NOMO-1 treated with DMSO at 0.1 percent for 48 hours (cell line): ENCODE measurements around the gene ACTR3C.
"Not testable (repeated sequence)": the region's sequence is repeated elsewhere in the genome, so short reads cannot be mapped to it uniquely, and the experiment has no call there.

Experiments
- DNase-seq: peaks from one replicate; lab custom pipeline; 2025; ENCODE audit not compliant: unreplicated experiment; lab: John Stamatoyannopoulos, UW

ACTR3C gene

DNA sequence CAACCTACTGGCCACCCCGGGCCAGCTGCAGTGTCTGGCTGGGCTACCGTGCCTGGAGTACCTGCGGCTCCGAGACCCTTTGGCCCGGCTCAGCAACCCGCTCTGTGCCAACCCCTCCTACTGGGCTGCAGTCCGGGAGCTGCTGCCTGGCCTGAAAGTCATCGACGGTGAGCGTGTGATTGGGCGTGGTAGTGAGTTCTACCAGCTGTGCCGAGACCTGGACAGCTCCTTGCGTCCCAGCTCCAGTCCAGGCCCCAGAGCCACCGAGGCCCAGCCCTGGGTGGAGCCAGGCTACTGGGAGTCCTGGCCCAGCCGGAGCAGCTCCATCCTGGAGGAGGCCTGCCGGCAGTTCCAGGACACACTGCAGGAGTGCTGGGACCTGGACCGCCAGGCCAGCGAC, 13.8 kb upstream of the ACTR3C start:
- no peak for DNase-seq

GRCh38 chr7:150336746-150337145, 13.4 kb upstream of the ACTR3C start:
- DNase-seq, result no peak

DNA sequence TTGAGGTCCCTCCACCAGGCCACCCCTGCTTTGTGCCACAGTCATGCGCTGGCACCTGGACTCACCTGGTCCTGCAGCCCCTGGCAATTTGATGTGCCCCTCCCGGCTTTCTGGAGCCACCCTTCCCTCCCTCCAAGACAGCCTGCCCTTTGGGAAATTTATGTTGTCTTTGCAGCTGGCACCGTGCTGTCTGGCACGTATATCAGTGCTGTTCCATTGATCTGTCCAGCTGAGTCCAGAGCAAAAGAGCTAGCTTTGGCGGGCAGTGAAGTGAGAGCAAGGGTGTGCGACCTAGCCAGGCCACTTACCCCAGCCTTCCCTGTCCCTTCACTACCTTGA, 12.4 kb upstream of the ACTR3C start:
- no peak for DNase-seq

- DNase-seq, result no peak
Measured at GRCh38 chr7:150335108-150335773, 11.9 kb upstream of the ACTR3C start.

- DNase-seq, result no peak
Measured at GRCh38 chr7:150334108-150334507, 10.8 kb upstream of the ACTR3C start.

DNA sequence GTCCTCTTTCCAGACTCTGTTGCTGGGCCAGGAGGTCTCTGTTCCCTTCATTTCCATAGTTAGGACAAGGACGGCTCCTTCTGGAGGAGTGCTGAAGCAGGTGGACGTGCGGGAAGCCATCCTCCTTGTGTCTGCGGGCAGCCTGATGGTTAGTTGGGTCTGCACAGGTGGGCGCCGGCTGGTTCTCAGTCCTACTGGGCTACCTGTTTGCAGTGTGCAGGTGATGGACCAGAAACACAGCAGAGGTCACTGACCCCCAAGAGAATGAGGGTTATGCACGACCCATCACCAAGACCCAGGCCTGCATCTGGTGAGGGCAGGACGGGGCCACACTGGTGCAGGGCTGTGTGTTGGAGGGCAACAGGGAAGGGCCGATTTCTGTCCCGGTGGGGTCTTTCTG, 10.3 kb upstream of the ACTR3C start:
- DNase-seq, result no peak

DNA sequence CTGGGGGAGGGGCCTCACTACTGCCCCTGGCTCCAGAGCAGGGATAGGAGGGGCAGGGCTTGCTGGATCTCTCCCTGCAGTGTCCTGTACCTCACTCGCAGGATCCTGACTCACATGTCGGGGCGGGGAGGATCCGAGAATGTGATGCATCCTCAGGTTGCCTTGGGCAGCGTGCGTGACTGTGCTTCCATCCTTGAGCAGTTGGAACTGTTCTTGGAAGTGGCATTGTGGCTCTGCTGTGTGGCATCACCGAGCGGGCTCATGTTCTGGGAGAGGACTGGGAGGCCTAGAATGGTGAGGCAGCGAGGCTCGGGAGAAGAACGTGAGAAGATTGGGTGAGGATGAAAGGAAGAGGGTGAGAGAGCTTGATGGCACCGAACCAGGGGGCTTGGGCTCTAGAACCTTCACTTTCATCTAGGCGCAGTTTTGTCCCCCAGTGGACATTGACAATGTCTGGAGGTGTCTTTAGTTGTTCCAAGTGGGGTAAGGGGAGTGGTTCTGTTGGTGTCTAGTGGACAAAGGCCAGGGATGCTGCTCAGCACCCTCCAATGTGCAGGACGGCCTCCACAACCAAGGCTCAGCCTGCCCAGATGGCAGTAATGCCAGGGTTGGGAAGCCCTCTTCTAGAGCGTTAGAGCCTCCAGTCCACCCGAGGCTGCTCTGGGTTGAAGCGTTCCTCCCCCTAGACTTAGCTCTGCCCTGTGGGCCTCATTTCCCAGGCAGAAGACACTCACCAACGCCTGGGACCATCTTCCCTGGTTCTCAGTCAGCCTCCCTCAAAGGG, 9.7 kb upstream of the ACTR3C start:
- no peak for DNase-seq

GRCh38 chr7:150330211-150330885, 7.0 kb upstream of the ACTR3C start:
- DNase-seq, result no peak

- DNase-seq, result no peak
Measured at GRCh38 chr7:150329331-150330120, 6.2 kb upstream of the ACTR3C start.

GRCh38 chr7:150327308-150327707, 4.0 kb upstream of the ACTR3C start:
- no peak for DNase-seq

DNA sequence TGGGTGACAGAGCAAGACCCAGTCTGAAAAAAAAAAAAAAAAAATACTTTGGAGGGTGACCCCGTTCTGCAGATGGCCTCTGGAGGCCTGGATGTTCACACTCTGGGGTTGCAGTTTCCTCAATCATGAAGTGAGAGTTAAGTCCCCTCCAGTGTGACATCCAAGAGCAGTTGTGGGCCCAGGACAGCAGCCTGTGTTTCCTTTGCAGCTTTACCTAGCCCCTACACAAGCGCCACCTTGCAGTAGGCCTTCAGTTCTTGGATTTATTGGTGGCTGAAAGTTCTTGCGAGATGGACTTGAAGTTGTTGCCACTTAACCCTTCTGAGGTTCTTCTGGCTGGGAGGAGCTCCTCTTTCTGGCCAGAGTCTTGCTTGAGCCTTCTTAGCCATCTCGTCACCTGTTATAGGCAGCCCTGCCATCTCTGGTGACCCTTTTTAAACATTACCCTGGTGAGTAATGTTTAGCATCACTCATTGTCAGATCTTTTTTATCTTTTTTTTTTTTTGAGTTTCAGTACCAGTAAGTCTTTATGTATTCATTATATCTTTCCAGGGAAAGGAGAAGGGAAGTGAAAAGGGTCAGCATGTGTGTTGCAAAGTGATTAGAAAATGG, 3.4 kb upstream of the ACTR3C start:
- DNase-seq, result no peak

- DNase-seq, result no peak
Measured at GRCh38 chr7:150325901-150326300, 2.6 kb upstream of the ACTR3C start.

GRCh38 chr7:150325110-150325611, 1.8 kb upstream of the ACTR3C start:
- no peak for DNase-seq

DNA sequence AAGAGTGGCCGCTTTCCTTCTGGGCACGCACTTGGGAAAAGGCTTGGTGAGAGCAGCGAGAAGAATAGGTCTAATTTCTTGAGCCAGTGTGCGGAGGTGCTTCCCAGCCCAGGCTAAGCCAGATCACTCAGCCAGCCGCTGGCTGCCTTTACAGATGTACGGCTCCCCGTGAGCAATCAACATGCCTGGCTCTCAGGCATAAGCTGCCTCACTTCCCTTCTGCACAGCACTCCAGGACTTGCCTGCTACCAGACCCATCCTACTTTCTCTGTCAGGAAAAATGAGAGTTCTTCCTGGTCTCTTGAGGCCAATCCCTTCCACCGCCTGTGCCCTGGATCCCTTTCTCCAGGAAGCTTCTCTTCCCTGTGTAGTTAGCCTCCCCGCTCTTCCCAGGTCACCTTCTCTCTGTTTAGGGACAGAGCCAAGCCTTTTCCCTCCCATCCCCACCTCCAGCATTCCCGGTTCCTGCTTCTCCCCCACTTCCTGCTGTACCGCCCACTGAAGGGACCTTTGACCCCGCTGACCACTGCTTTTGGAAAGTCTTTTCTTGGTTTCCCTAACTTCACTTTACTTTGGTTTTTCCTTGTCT, 1.1 kb upstream of the ACTR3C start:
- DNase-seq, result no peak

DNA sequence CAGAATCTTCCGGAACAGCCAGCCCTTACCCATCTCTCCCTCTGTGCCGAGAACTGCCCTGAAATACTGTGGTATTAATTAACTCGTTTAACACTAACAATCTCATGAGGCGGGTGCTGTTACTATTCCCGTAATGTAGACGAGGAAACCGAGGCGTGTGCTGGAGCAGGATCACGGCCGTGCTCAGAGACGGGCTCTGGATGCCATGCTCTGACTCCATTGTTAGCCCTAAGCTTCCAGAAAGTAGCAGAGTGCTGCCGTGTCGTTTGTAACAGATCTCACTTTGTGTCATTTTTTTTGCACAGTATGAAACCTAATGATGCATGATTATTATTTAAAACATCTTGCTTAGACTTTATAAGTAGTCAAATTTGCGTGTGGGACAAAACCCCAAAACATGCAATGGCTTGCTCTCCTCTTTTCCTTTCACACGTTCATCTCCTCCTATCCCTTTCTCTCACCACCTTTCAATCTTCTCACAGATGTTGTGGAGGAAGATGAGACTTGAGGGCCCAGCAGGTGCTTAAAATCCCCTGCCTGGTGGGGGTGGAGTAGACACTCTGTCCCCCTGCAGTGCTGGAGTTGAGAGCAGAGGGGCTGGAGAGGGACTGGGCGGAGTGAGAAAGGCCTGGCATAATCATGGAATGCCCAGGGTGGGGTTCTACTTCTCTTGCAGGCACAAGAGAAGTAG, 482 bp upstream of the ACTR3C start:
- DNase-seq, result no peak

DNA sequence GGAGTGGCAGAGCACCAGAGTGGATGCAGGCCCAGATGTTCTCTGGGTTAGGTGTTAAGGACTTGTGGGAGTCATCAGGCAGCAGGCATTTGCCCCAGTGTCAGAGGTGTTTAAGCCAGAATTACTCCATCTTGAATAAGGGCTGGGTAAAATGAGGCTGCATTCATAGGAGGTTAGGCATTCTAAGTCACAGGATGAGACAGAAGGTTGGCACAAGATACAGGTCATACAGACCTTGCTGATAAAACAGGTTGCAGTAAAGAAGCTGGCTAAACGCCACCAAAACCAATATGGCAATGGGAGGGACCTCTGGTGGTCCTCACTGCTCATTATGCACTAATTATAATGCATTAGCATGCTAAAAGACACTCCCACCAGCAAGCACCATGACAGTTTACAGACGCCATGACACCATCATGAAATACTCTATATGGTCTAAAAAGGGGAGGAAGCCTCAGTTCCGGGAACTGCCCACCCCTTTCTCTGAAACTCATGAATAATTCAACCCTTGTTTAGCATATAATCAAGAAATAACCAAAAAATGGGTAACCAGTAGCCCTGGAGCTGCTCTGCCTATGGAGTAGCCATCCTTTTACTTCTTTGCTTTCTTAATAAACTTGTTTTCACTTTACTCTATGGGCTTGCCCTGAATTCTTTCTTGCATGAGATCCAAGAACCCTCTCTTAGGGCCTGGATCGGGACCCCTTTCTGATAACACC, 1.1 kb downstream of the ACTR3C start:
- no peak for DNase-seq

- DNase-seq, result no peak
Measured at GRCh38 chr7:150321788-150322113, 1.6 kb downstream of the ACTR3C start.

GRCh38 chr7:150317748-150318444, 5.4 kb downstream of the ACTR3C start:
- no peak for DNase-seq

GRCh38 chr7:150316987-150317386, 6.4 kb downstream of the ACTR3C start:
- not testable (repeated sequence) for DNase-seq
